Endodermal cell (in vitro differentiated cells): ENCODE results near the gene HDAC4. TPM values are rescaled to one million over a fixed set of nuclear protein-coding genes. Genes with fewer than 3 reads are reported as not detected.
A peak's percentile ranks its signal among the peaks of the same experiment; 100 is the strongest.

Experiments used
- DNase-seq: peaks from one replicate; pipeline ENCODE4 v3.0.0-alpha.2; 2017
- H3K27ac ChIP-seq: 2 replicates; pipeline ENCODE4 v1.5.1; 2013; ENCODE audit warnings: mild to moderate bottlenecking, low read depth, low read length, moderate library complexity
- H3K27me3 ChIP-seq: 2 replicates; pipeline ENCODE4 v1.6.1; 2013; ENCODE audit warnings: mild to moderate bottlenecking, low read length, moderate library complexity; ENCODE audit not compliant: insufficient read depth, control insufficient read depth, poor library complexity, severe bottlenecking
- H3K36me3 ChIP-seq: 2 replicates; pipeline ENCODE4 v1.7.0; 2013; ENCODE audit warnings: mild to moderate bottlenecking, low read length, moderate library complexity; ENCODE audit not compliant: control insufficient read depth, insufficient read depth
- H3K4me1 ChIP-seq: one replicate; pipeline ENCODE4 v1.7.0; 2013; ENCODE audit warnings: low read length; ENCODE audit not compliant: control insufficient read depth, insufficient read depth
- H3K4me3 ChIP-seq: 2 replicates; pipeline ENCODE4 v1.5.1; 2013; ENCODE audit warnings: mild to moderate bottlenecking, low read length, moderate library complexity
- H3K9ac ChIP-seq: 2 replicates; pipeline ENCODE4 v1.6.1; 2013; ENCODE audit warnings: mild to moderate bottlenecking, low read length, moderate library complexity; ENCODE audit not compliant: poor library complexity, severe bottlenecking; ENCODE audit errors: extremely low read depth
- H3K9me3 ChIP-seq: 2 replicates; pipeline ENCODE4 v1.6.1; 2013; ENCODE audit warnings: mild to moderate bottlenecking, low read length, moderate library complexity; ENCODE audit not compliant: control insufficient read depth
- H3K27ac Mint-ChIP-seq: 2 replicates; pipeline ENCODE4 v1.8.0; 2020; ENCODE audit warnings: mixed read lengths
- H3K27me3 Mint-ChIP-seq: 2 replicates; pipeline ENCODE4 v1.8.0; 2021; ENCODE audit warnings: mild to moderate bottlenecking, mixed read lengths; ENCODE audit not compliant: insufficient read depth
- H3K36me3 Mint-ChIP-seq: 2 replicates; pipeline ENCODE4 v1.8.0; 2020; ENCODE audit warnings: low read depth, mixed read lengths
- H3K4me1 Mint-ChIP-seq: 2 replicates; pipeline ENCODE4 v1.8.0; 2020; ENCODE audit warnings: mixed read lengths
- H3K4me3 Mint-ChIP-seq: 2 replicates; pipeline ENCODE4 v1.8.0; 2020; ENCODE audit warnings: mild to moderate bottlenecking, moderate library complexity, mixed read lengths
- H3K9me3 Mint-ChIP-seq: 2 replicates; pipeline ENCODE4 v1.8.0; 2020; ENCODE audit warnings: mild to moderate bottlenecking, mixed read lengths
- WGBS, 2 experiments: methylation state at CpG; one replicate each; pipeline versions ENCODE4 v1.1.5 to v1.1.7; 2013; ENCODE audit warnings: missing lambda C conversion rate in 2 of 2, mixed read lengths in 1 of 2; ENCODE audit not compliant: insufficient coverage in 1 of 2, insufficient read length in 1 of 2; 5-methylcytosine and 5-hydroxymethylcytosine counted together
- total RNA-seq, 2 donors: library from RNA; stranded (reverse); fragmentation: NEBNext Ultra II Directional in 1 of 2; extraction: Animal tissue kit (Norgen Biotek cat#: 25700) in 1 of 2; gene quantifications; 2 replicates in 1 of 2; 3 replicates in 1 of 2; pipeline ENCODE4 v1.2.1, GENCODE V29; 2021
- TF ChIP-seq, protein P1 (sequence below): fragments of 200-600 bp; sonication (generic); conservative IDR thresholded peaks from 2 replicates; pipeline ENCODE4 v1.5.0; 2021; ENCODE audit warnings: antibody characterized with exemption, mild to moderate bottlenecking

The HDAC4 gene
- total RNA-seq, 2 donors from 2014 or later, result 45.7 to 51.2 TPM

DNA sequence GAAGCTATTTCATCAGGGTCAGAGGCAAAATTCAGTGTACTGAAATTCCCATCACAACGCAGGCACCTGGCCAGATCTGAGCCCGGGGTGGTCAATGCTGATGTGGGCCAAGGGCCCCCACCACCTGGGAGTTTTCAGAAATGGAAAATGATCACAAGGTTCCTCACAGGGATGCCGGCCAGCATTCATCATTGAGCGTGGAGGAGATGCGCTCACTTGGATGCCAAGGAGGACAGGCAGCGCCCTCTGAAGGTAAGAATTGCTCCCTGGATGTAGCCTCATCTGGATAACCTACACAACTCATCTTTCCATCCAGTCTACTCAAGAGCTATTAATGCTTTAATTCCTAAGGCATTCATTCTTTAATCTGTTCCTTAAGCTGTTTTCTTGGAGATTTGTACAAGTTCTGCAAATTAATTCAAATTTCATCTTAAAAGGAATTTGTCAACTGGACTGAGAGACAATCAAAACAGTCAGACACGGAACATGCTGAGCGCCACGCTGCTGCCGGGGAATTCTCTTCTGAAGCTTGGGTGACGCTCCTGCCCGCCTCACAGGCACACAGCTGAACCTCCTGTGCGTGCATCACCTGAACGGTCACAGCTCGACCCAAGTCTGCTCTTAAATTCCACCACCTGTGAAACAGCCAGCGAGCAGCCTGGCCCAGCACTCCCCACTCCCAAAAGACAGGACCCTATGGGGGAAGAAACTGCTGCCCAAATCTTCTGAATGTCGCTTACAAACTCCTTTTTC lies 206.7 kb downstream of the HDAC4 start:
- peaks cover 5% of the 10 kb centered on the region for H3K9me3 ChIP-seq
- Mint-ChIP-seq H3K27ac (no peak overlapping the region), H3K36me3 (peaks cover 22% of the 10 kb centered on the region), H3K27me3 (no peaks in the 10 kb centered on the region), H3K4me3 (no peak overlapping the region), H3K9me3 (peaks cover 2% of the 10 kb centered on the region), H3K4me1 (peaks cover 2% of the 10 kb centered on the region)
- WGBS, 2 experiments, result 81 to 87% methylated on average over 10 to 17 of the region's 17 CpGs
- no peaks in the 10 kb centered on the region for H3K27me3 ChIP-seq
- DNase-seq, result peak; percentile 73
- TF ChIP-seq, protein P1, sequence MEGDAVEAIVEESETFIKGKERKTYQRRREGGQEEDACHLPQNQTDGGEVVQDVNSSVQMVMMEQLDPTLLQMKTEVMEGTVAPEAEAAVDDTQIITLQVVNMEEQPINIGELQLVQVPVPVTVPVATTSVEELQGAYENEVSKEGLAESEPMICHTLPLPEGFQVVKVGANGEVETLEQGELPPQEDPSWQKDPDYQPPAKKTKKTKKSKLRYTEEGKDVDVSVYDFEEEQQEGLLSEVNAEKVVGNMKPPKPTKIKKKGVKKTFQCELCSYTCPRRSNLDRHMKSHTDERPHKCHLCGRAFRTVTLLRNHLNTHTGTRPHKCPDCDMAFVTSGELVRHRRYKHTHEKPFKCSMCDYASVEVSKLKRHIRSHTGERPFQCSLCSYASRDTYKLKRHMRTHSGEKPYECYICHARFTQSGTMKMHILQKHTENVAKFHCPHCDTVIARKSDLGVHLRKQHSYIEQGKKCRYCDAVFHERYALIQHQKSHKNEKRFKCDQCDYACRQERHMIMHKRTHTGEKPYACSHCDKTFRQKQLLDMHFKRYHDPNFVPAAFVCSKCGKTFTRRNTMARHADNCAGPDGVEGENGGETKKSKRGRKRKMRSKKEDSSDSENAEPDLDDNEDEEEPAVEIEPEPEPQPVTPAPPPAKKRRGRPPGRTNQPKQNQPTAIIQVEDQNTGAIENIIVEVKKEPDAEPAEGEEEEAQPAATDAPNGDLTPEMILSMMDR, result peak; percentile 76
- no peak overlapping the region for H3K27ac ChIP-seq
- no peak overlapping the region for H3K4me3 ChIP-seq
- H3K9ac ChIP-seq, result no peak overlapping the region
- no peaks in the 10 kb centered on the region for H3K4me1 ChIP-seq
- H3K36me3 ChIP-seq, result peaks cover 7% of the 10 kb centered on the region

DNA sequence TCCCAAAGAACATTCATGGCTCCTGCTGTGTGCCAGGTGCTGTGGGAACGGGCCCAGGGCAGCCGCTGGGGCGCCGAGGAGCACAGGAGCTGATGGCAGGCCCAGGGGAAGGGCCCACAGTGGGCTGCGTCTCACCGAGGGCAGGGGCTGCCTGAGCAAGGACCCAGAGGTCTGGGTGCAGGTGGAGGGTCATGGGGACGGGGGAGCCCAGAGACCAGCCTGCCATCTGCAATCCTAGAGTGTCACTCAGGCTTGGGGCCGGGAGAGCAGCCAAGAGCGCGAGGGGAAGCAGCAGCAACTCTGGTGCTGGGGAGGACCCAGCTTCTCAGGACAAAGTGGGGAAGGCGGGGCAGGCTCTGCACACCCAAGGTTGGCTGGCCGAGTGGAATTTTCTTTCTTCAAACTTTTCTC lies 207.4 kb downstream of the HDAC4 start:
- WGBS, 2 experiments, result 95 to 98% methylated on average over 6 to 12 of the region's 12 CpGs
- Histone ChIP-seq H3K27me3 (no peaks in the 10 kb centered on the region), H3K4me1 (no peaks in the 10 kb centered on the region), H3K36me3 (peaks cover 14% of the 10 kb centered on the region), H3K27ac (no peak overlapping the region), H3K9me3 (peaks cover 12% of the 10 kb centered on the region), H3K4me3 (no peak overlapping the region), H3K9ac (no peak overlapping the region)
- peaks cover 6% of the 10 kb centered on the region for H3K9me3 Mint-ChIP-seq
- peaks cover 2% of the 10 kb centered on the region for H3K4me1 Mint-ChIP-seq
- no peak overlapping the region for H3K27ac Mint-ChIP-seq
- peaks cover 25% of the 10 kb centered on the region for H3K36me3 Mint-ChIP-seq
- DNase-seq, result peak; percentile 33
- TF ChIP-seq, protein P1, result no peak
- no peak overlapping the region for H3K4me3 Mint-ChIP-seq
- H3K27me3 Mint-ChIP-seq, result no peaks in the 10 kb centered on the region

DNA sequence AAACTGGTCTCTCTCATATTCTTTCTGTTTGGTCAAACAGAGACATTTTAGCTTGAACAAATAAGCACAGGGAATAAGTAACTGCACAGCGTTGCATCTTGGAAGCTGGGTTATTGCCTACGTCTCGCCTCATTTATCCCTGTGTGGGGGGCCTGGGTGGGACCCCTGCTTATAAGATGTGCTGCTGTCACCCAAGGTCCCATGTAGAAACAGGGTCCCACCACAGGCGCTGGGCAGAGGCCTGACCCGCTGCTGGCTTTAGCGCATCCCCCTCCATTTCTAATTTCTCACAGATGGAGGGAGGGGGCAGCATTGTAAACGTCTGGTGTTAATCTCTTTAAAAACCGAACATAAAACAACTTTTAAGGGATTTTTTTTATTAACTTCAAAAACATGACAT lies 207.8 kb downstream of the HDAC4 start:
- Histone ChIP-seq H3K4me1 (no peaks in the 10 kb centered on the region), H3K27me3 (no peaks in the 10 kb centered on the region), H3K36me3 (peaks cover 18% of the 10 kb centered on the region), H3K4me3 (no peak overlapping the region), H3K27ac (no peak overlapping the region), H3K9me3 (peaks cover 13% of the 10 kb centered on the region), H3K9ac (no peak overlapping the region)
- DNase-seq, result peak; percentile 29
- Mint-ChIP-seq H3K9me3 (peaks cover 8% of the 10 kb centered on the region), H3K36me3 (peaks cover 26% of the 10 kb centered on the region), H3K27me3 (no peaks in the 10 kb centered on the region), H3K27ac (no peak overlapping the region), H3K4me1 (peaks cover 2% of the 10 kb centered on the region), H3K4me3 (no peak overlapping the region)
- TF ChIP-seq, protein P1, result no peak
- 95 to 97% methylated on average over 5 to 8 of the region's 8 CpGs for WGBS, 2 experiments
